Ureter (tissue), 1 donor: ENCODE data around the gene FGD5. TPM values are rescaled to one million over a fixed set of nuclear protein-coding genes. Genes with fewer than 3 reads are reported as not detected.

Experiments used
- DNase-seq: peaks from one replicate; pipeline ENCODE4 v3.0.0-alpha.2; 2020; ENCODE audit warnings: low spot score
- total RNA-seq: library from RNA; stranded (reverse); gene quantifications from one replicate; pipeline ENCODE4 v1.2.4, GENCODE V29; 2023
- donor health status: DM: yes; HTN: yes; CAD: no.

The FGD5 gene
- total RNA-seq, 1 donor from 2014 or later, result 23.2 TPM

GRCh38 chr3:14848906-14849305 lies 30.1 kb downstream of the FGD5 start:
- DNase-seq, result no peak

- no peak for DNase-seq
Measured at GRCh38 chr3:14849638-14850230, 31.0 kb downstream of the FGD5 start.

- DNase-seq, result no peak
Measured at GRCh38 chr3:14852058-14852594, 33.4 kb downstream of the FGD5 start.

- DNase-seq, result no peak
Measured at GRCh38 chr3:14852717-14853116, 34.0 kb downstream of the FGD5 start.

- DNase-seq, result no peak
Measured at GRCh38 chr3:14853271-14853951, 34.6 kb downstream of the FGD5 start.

GRCh38 chr3:14857506-14857905 lies 38.7 kb downstream of the FGD5 start:
- no peak for DNase-seq

GRCh38 chr3:14858105-14858504 lies 39.3 kb downstream of the FGD5 start:
- no peak for DNase-seq

- DNase-seq, result no peak
Measured at GRCh38 chr3:14859880-14860279, 41.1 kb downstream of the FGD5 start.

- DNase-seq, result no peak
Measured at GRCh38 chr3:14861031-14861430, 42.3 kb downstream of the FGD5 start.

GRCh38 chr3:14861446-14862302 lies 42.9 kb downstream of the FGD5 start:
- DNase-seq, result no peak

- DNase-seq, result no peak
Measured at GRCh38 chr3:14862303-14862660, 43.5 kb downstream of the FGD5 start.

- no peak for DNase-seq
Measured at GRCh38 chr3:14862661-14863230, 44.0 kb downstream of the FGD5 start.

GRCh38 chr3:14863333-14864100 lies 44.8 kb downstream of the FGD5 start:
- DNase-seq, result no peak

- no peak for DNase-seq
Measured at GRCh38 chr3:14864131-14864530, 45.4 kb downstream of the FGD5 start.

- no peak for DNase-seq
Measured at GRCh38 chr3:14866627-14867026, 47.9 kb downstream of the FGD5 start.

- DNase-seq, result no peak
Measured at GRCh38 chr3:14867936-14868570, 49.3 kb downstream of the FGD5 start.

GRCh38 chr3:14869917-14870782 lies 51.4 kb downstream of the FGD5 start:
- no peak for DNase-seq

GRCh38 chr3:14870783-14871060 lies 52.0 kb downstream of the FGD5 start:
- no peak for DNase-seq

- DNase-seq, result no peak
Measured at GRCh38 chr3:14871456-14872200, 52.9 kb downstream of the FGD5 start.

GRCh38 chr3:14872706-14873105 lies 53.9 kb downstream of the FGD5 start:
- no peak for DNase-seq
